GM23338 (cell line): ENCODE results near the gene PPP2R5B.

Experiments
- EZH2 ChIP-seq: fragments of 200-600 bp; sonication (generic); IDR thresholded peaks from one replicate; pipeline ENCODE4 v1.8.0; 2017; ENCODE audit warnings: antibody characterized with exemption, mild to moderate bottlenecking, low read depth; ENCODE audit not compliant: unreplicated experiment
- EZH2phosphoT487 ChIP-seq: fragments of 200-600 bp; sonication (generic); IDR thresholded peaks from one replicate; pipeline ENCODE4 v1.8.1; 2018; ENCODE audit warnings: antibody characterized with exemption; ENCODE audit not compliant: unreplicated experiment
- JUNB ChIP-seq: IDR thresholded peaks from one replicate; pipeline ENCODE4 v1.6.1; 2016; ENCODE audit warnings: antibody characterized with exemption; ENCODE audit not compliant: unreplicated experiment
- POLR2AphosphoS5 ChIP-seq: IDR thresholded peaks from 2 replicates; pipeline ENCODE4 v1.6.1; 2016; ENCODE audit warnings: antibody characterized with exemption, low read depth
- TF ChIP-seq, protein P1 (sequence below), 2 experiments: fragments of 200-600 bp in 1 of 2; sonication (generic) in 1 of 2; conservative IDR thresholded peaks; 2 replicates each; pipeline versions ENCODE4 v1.5.1 to v1.6.1; 2016 to 2017; ENCODE audit warnings: antibody characterized with exemption in 2 of 2, low read depth in 2 of 2, mild to moderate bottlenecking in 2 of 2, moderate library complexity in 1 of 2
- TF ChIP-seq, protein P2 (sequence below): IDR thresholded peaks from 2 replicates; pipeline ENCODE4 v1.6.1; 2016; ENCODE audit warnings: antibody characterized with exemption
- TF ChIP-seq, protein P3 (sequence below): IDR thresholded peaks from one replicate; pipeline ENCODE4 v1.6.1; 2018; ENCODE audit warnings: antibody characterized with exemption; ENCODE audit not compliant: unreplicated experiment

DNA sequence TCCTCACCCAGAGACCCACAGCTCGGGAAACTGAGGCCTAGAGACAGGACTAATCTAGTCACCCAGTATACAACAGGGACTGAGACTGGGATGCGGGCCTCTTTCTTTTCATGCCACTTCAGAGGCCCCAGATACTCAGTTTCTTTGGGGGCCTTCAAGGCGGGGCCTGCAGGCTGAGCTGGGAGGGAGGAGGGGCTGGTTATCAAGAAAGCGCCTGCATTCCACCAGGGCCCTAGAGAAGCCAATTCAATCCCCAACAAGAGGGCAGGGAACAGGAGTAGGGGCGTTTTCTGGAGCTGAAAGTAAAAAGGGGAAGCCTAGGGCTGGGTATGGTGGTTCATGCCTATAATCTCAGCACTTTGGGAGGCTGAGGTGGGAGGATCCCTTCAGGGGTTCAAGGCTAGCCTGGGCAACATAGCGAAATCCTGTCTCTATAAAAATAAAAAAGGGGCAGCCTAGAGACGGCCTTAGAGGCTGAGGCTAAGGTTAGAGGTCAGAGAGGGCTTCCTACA, 9.1 kb upstream of the PPP2R5B start:
- TF ChIP-seq, protein P1, sequence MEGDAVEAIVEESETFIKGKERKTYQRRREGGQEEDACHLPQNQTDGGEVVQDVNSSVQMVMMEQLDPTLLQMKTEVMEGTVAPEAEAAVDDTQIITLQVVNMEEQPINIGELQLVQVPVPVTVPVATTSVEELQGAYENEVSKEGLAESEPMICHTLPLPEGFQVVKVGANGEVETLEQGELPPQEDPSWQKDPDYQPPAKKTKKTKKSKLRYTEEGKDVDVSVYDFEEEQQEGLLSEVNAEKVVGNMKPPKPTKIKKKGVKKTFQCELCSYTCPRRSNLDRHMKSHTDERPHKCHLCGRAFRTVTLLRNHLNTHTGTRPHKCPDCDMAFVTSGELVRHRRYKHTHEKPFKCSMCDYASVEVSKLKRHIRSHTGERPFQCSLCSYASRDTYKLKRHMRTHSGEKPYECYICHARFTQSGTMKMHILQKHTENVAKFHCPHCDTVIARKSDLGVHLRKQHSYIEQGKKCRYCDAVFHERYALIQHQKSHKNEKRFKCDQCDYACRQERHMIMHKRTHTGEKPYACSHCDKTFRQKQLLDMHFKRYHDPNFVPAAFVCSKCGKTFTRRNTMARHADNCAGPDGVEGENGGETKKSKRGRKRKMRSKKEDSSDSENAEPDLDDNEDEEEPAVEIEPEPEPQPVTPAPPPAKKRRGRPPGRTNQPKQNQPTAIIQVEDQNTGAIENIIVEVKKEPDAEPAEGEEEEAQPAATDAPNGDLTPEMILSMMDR (conservative IDR thresholded peaks at IDR 0.05; ENCODE audit: low read depth in 2 of 2): no peak
- TF ChIP-seq EZH2: no peak
- no peak for TF ChIP-seq POLR2AphosphoS5
- TF ChIP-seq, protein P2, sequence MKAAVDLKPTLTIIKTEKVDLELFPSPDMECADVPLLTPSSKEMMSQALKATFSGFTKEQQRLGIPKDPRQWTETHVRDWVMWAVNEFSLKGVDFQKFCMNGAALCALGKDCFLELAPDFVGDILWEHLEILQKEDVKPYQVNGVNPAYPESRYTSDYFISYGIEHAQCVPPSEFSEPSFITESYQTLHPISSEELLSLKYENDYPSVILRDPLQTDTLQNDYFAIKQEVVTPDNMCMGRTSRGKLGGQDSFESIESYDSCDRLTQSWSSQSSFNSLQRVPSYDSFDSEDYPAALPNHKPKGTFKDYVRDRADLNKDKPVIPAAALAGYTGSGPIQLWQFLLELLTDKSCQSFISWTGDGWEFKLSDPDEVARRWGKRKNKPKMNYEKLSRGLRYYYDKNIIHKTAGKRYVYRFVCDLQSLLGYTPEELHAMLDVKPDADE: no peak
- no peak for TF ChIP-seq JUNB
- TF ChIP-seq, protein P3, sequence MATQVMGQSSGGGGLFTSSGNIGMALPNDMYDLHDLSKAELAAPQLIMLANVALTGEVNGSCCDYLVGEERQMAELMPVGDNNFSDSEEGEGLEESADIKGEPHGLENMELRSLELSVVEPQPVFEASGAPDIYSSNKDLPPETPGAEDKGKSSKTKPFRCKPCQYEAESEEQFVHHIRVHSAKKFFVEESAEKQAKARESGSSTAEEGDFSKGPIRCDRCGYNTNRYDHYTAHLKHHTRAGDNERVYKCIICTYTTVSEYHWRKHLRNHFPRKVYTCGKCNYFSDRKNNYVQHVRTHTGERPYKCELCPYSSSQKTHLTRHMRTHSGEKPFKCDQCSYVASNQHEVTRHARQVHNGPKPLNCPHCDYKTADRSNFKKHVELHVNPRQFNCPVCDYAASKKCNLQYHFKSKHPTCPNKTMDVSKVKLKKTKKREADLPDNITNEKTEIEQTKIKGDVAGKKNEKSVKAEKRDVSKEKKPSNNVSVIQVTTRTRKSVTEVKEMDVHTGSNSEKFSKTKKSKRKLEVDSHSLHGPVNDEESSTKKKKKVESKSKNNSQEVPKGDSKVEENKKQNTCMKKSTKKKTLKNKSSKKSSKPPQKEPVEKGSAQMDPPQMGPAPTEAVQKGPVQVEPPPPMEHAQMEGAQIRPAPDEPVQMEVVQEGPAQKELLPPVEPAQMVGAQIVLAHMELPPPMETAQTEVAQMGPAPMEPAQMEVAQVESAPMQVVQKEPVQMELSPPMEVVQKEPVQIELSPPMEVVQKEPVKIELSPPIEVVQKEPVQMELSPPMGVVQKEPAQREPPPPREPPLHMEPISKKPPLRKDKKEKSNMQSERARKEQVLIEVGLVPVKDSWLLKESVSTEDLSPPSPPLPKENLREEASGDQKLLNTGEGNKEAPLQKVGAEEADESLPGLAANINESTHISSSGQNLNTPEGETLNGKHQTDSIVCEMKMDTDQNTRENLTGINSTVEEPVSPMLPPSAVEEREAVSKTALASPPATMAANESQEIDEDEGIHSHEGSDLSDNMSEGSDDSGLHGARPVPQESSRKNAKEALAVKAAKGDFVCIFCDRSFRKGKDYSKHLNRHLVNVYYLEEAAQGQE: no peak
- TF ChIP-seq EZH2phosphoT487: no peak
